Measurements from ENCODE around the gene TMEM178B.
A peak's percentile ranks its signal among the peaks of the same experiment; 100 is the strongest.

TMEM178B gene

DNA sequence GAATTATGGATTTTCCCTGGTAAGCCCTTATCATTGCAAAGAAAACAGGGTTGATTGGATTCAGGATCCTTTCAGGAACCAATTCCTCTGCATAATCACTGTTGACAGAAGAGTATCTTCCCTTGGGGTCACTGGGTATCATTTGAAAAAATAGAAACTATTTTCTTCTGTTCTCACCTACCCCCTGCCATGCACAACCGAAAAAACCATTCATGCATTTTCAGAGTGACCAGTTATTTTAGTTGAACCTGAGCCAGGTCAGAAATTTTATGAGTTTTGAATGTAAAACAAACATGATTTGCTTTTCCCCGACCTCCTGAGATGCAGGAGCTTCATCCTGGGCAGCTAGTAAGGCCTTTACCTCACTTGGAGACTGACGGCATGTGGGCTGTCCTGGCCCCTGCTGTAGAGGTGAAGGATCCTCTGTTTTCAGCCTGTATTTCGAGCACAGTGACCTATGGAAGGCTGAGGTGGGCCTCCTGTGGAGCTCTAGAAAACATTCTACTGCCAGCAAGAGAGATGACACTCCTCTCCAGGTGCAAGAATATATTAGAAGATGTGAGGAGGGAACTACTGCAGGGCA, 30.1 kb downstream of the TMEM178B start:
- H2BK15ac ChIP-seq (ENCODE audit: low read length), result no peak overlapping the region
- DNase-seq (ENCODE audit: low spot score), result no peak
- no peaks in the 10 kb centered on the region for H3K36me3 ChIP-seq (replicated peaks in 1 of 2; ENCODE audit: control insufficient read depth in 2 of 2, insufficient read depth in 2 of 2, low read length in 2 of 2)
- H4K8ac ChIP-seq (ENCODE audit: low read depth, low read length), result no peak overlapping the region
- no CpG with 5 or more reads among the region's 4 CpGs for WGBS, 2 donors (ENCODE audit: extremely low coverage in 2 of 2, insufficient read length in 2 of 2, insufficient replicate concordance in 1 of 2)
- H3K23ac ChIP-seq (ENCODE audit: low read depth, low read length, poor library complexity), result no peak overlapping the region
- H4K91ac ChIP-seq (ENCODE audit: low read depth, low read length, poor library complexity), result no peak overlapping the region
- no peak overlapping the region for H3K18ac ChIP-seq (ENCODE audit: low read length)
- H3K14ac ChIP-seq (ENCODE audit: low read length), result no peak overlapping the region
- no peaks in the 10 kb centered on the region for H3K27me3 ChIP-seq (ENCODE audit: control insufficient read depth in 3 of 3, insufficient read depth in 3 of 3, low read depth in 1 of 3, low read length in 3 of 3)
- H3K27ac ChIP-seq (replicated peaks; ENCODE audit: low read length), result no peak overlapping the region
- H3K4me1 ChIP-seq (ENCODE audit: control insufficient read depth in 2 of 2, insufficient read depth in 1 of 2, low read depth in 1 of 2, low read length in 2 of 2), result peaks cover 0 to 7% of the 10 kb centered on the region in 2 donors
- no peak overlapping the region for H3K4ac ChIP-seq (ENCODE audit: low read length)
- no peak overlapping the region for H2BK120ac ChIP-seq (ENCODE audit: low read depth, low read length)
- no peak overlapping the region for H3K9ac ChIP-seq (ENCODE audit: low read depth, low read length, poor library complexity)
- H2AFZ ChIP-seq (ENCODE audit: low read length), result no peak overlapping the region
- H2AK5ac ChIP-seq (ENCODE audit: low read depth, low read length), result no peak overlapping the region
- H2BK5ac ChIP-seq (ENCODE audit: low read length), result no peak overlapping the region
- H3K9me3 ChIP-seq (replicated peaks in 1 of 2; ENCODE audit: control insufficient read depth in 2 of 2, insufficient read depth in 1 of 2, low read depth in 1 of 2, low read length in 2 of 2), result no peaks in the 10 kb centered on the region
- H3K4me3 ChIP-seq (ENCODE audit: low read length in 2 of 2), result no peak overlapping the region
- no peak overlapping the region for H2BK12ac ChIP-seq (ENCODE audit: low read length)
- H3K79me1 ChIP-seq (ENCODE audit: low read depth, low read length), result no peaks in the 10 kb centered on the region
- H3K4me2 ChIP-seq (ENCODE audit: insufficient read depth, low read length, poor library complexity, severe bottlenecking), result no peak overlapping the region

DNA sequence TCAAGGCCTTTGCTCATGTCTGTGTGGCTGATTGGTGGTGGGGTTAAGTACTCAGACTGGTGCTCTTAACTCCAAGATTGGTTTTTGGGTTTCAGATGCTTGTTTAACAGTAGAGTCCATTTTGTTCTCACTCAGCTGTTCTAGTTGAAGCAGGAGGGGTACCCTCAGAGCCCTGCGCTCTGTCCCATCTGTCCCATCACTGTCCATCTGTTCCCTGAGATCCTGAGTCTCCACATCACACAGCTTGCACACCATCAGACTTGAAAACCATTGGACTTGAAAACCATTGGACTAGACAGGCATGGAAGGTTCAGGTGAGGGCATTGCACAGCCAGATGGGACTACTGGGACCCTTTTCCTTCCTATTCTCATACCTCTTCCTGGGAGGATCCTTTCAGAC, 39.3 kb downstream of the TMEM178B start:
- WGBS, 2 donors (ENCODE audit: extremely low coverage in 2 of 2, insufficient read length in 2 of 2, insufficient replicate concordance in 1 of 2), result no CpG with 5 or more reads among the region's 1 CpG
- DNase-seq (ENCODE audit: low spot score), result no peak

DNA sequence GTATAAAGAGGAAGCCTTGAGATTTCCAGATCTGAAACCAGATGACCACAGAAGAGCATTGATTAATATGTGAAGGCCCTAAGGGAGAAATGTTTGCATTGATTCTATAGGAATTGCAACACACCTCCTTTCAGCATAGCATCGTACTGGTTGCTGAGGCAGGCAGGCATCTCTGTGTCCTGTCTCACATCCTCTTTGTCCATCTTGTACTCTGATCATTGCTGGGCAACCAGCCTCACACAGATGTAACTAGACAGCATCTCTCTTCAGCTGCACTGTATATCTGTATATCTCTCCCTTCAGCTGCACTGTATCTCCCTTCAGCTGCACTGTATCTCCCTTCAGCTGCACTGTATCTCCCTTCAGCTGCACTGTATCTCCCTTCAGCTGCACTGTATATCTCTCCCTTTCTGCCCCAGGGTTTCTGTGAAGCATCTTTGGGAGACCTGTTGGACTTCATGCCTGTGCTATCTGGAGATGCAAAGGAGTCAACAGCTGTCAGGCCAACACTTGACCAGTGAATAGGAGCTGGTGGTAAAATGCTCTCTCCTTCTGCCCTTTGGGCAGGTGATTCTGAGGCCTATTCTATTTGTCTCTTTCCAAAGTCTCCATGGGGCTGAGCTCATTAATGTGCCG, 40.3 kb downstream of the TMEM178B start:
- Histone ChIP-seq H2BK15ac (ENCODE audit: low read length) (no peak overlapping the region), H3K4ac (ENCODE audit: low read length) (no peak overlapping the region), H3K79me1 (ENCODE audit: low read depth, low read length) (no peaks in the 10 kb centered on the region), H2AFZ (ENCODE audit: low read length) (no peak overlapping the region), H3K27me3 (ENCODE audit: control insufficient read depth in 3 of 3, insufficient read depth in 3 of 3, low read depth in 1 of 3, low read length in 3 of 3) (no peaks in the 10 kb centered on the region), H2BK5ac (ENCODE audit: low read length) (no peak overlapping the region), H3K9me3 (replicated peaks in 1 of 2; ENCODE audit: control insufficient read depth in 2 of 2, insufficient read depth in 1 of 2, low read depth in 1 of 2, low read length in 2 of 2) (no peaks in the 10 kb centered on the region), H3K4me3 (ENCODE audit: low read length in 2 of 2) (no peak overlapping the region), H3K14ac (ENCODE audit: low read length) (no peak overlapping the region), H2AK5ac (ENCODE audit: low read depth, low read length) (no peak overlapping the region), H4K8ac (ENCODE audit: low read depth, low read length) (no peak overlapping the region), H3K4me2 (ENCODE audit: insufficient read depth, low read length, poor library complexity, severe bottlenecking) (no peak overlapping the region), H3K27ac (replicated peaks; ENCODE audit: low read length) (no peak overlapping the region), H3K23ac (ENCODE audit: low read depth, low read length, poor library complexity) (no peak overlapping the region), H2BK12ac (ENCODE audit: low read length) (no peak overlapping the region), H4K91ac (ENCODE audit: low read depth, low read length, poor library complexity) (no peak overlapping the region), H3K4me1 (ENCODE audit: control insufficient read depth in 2 of 2, insufficient read depth in 1 of 2, low read depth in 1 of 2, low read length in 2 of 2) (peaks cover 0 to 6% of the 10 kb centered on the region in 2 donors), H3K9ac (ENCODE audit: low read depth, low read length, poor library complexity) (peak overlapping the region; percentile 50), H3K18ac (ENCODE audit: low read length) (no peak overlapping the region), H3K36me3 (replicated peaks in 1 of 2; ENCODE audit: control insufficient read depth in 2 of 2, insufficient read depth in 2 of 2, low read length in 2 of 2) (no peaks in the 10 kb centered on the region), H2BK120ac (ENCODE audit: low read depth, low read length) (no peak overlapping the region)
- no CpG with 5 or more reads among the region's 2 CpGs for WGBS, 2 donors (ENCODE audit: extremely low coverage in 2 of 2, insufficient read length in 2 of 2, insufficient replicate concordance in 1 of 2)
- DNase-seq (ENCODE audit: low spot score), result no peak

More for the DNA sequence above, 39.3 kb downstream of the TMEM178B start:
- Histone ChIP-seq H2AK5ac (ENCODE audit: low read depth, low read length) (no peak overlapping the region), H2BK120ac (ENCODE audit: low read depth, low read length) (no peak overlapping the region), H4K91ac (ENCODE audit: low read depth, low read length, poor library complexity) (no peak overlapping the region), H3K9ac (ENCODE audit: low read depth, low read length, poor library complexity) (no peak overlapping the region), H3K4me3 (ENCODE audit: low read length in 2 of 2) (no peak overlapping the region), H3K79me1 (ENCODE audit: low read depth, low read length) (no peaks in the 10 kb centered on the region), H3K4ac (ENCODE audit: low read length) (no peak overlapping the region), H4K8ac (ENCODE audit: low read depth, low read length) (no peak overlapping the region), H3K9me3 (replicated peaks in 1 of 2; ENCODE audit: control insufficient read depth in 2 of 2, insufficient read depth in 1 of 2, low read depth in 1 of 2, low read length in 2 of 2) (no peaks in the 10 kb centered on the region), H3K4me2 (ENCODE audit: insufficient read depth, low read length, poor library complexity, severe bottlenecking) (no peak overlapping the region), H2AFZ (ENCODE audit: low read length) (no peak overlapping the region), H3K27me3 (ENCODE audit: control insufficient read depth in 3 of 3, insufficient read depth in 3 of 3, low read depth in 1 of 3, low read length in 3 of 3) (no peaks in the 10 kb centered on the region), H3K4me1 (ENCODE audit: control insufficient read depth in 2 of 2, insufficient read depth in 1 of 2, low read depth in 1 of 2, low read length in 2 of 2) (peaks cover 0 to 2% of the 10 kb centered on the region in 2 donors), H2BK5ac (ENCODE audit: low read length) (no peak overlapping the region), H2BK15ac (ENCODE audit: low read length) (no peak overlapping the region), H3K36me3 (replicated peaks in 1 of 2; ENCODE audit: control insufficient read depth in 2 of 2, insufficient read depth in 2 of 2, low read length in 2 of 2) (no peaks in the 10 kb centered on the region), H3K27ac (replicated peaks; ENCODE audit: low read length) (no peak overlapping the region), H3K18ac (ENCODE audit: low read length) (no peak overlapping the region), H3K23ac (ENCODE audit: low read depth, low read length, poor library complexity) (no peak overlapping the region), H3K14ac (ENCODE audit: low read length) (no peak overlapping the region), H2BK12ac (ENCODE audit: low read length) (no peak overlapping the region)

DNA sequence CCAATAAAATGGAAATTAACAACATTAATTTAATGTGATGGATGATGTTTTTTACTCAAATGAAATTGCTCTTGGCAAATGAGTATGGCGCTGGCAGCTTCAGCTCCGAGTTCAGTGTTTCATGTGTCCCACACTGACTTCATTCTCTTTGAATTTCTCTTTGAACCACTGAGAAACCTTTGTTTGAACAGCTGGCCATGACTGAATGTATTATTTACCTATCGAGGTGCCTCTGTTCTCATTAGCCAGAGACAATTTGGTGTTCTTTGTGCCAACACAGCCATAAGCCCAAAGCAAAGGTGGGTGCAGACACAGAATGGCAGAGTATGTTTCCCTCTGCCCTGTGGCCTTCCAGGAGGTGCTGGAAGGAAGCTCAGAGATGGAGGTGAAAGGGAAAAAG, 42.1 kb downstream of the TMEM178B start:
- no peak overlapping the region for H2BK120ac ChIP-seq (ENCODE audit: low read depth, low read length)
- no peak overlapping the region for H3K27ac ChIP-seq (replicated peaks; ENCODE audit: low read length)
- H3K18ac ChIP-seq (ENCODE audit: low read length), result no peak overlapping the region
- H3K9ac ChIP-seq (ENCODE audit: low read depth, low read length, poor library complexity), result no peak overlapping the region
- peaks cover 0 to 8% of the 10 kb centered on the region in 2 donors for H3K4me1 ChIP-seq (ENCODE audit: control insufficient read depth in 2 of 2, insufficient read depth in 1 of 2, low read depth in 1 of 2, low read length in 2 of 2)
- no peak overlapping the region for H2AK5ac ChIP-seq (ENCODE audit: low read depth, low read length)
- no peak overlapping the region for H3K4me3 ChIP-seq (ENCODE audit: low read length in 2 of 2)
- H3K23ac ChIP-seq (ENCODE audit: low read depth, low read length, poor library complexity), result no peak overlapping the region
- H2BK5ac ChIP-seq (ENCODE audit: low read length), result no peak overlapping the region
- H2AFZ ChIP-seq (ENCODE audit: low read length), result no peak overlapping the region
- no peak overlapping the region for H2BK12ac ChIP-seq (ENCODE audit: low read length)
- no peaks in the 10 kb centered on the region for H3K9me3 ChIP-seq (replicated peaks in 1 of 2; ENCODE audit: control insufficient read depth in 2 of 2, insufficient read depth in 1 of 2, low read depth in 1 of 2, low read length in 2 of 2)
- no peak overlapping the region for H4K8ac ChIP-seq (ENCODE audit: low read depth, low read length)
- no peak overlapping the region for H2BK15ac ChIP-seq (ENCODE audit: low read length)
- H3K79me1 ChIP-seq (ENCODE audit: low read depth, low read length), result no peaks in the 10 kb centered on the region
- no peak overlapping the region for H3K4me2 ChIP-seq (ENCODE audit: insufficient read depth, low read length, poor library complexity, severe bottlenecking)
- H3K14ac ChIP-seq (ENCODE audit: low read length), result no peak overlapping the region
- no peak overlapping the region for H4K91ac ChIP-seq (ENCODE audit: low read depth, low read length, poor library complexity)
- no peaks in the 10 kb centered on the region for H3K27me3 ChIP-seq (ENCODE audit: control insufficient read depth in 3 of 3, insufficient read depth in 3 of 3, low read depth in 1 of 3, low read length in 3 of 3)
- no peak overlapping the region for H3K4ac ChIP-seq (ENCODE audit: low read length)
- DNase-seq (ENCODE audit: low spot score), result no peak
- WGBS, 2 donors (ENCODE audit: extremely low coverage in 2 of 2, insufficient read length in 2 of 2, insufficient replicate concordance in 1 of 2), result no CpG with 5 or more reads among the region's 3 CpGs
- H3K36me3 ChIP-seq (replicated peaks in 1 of 2; ENCODE audit: control insufficient read depth in 2 of 2, insufficient read depth in 2 of 2, low read length in 2 of 2), result no peaks in the 10 kb centered on the region
